GM12864 (cell line): Measurements from ENCODE around the gene PTEN.

ENCODE experiments used
- DNase-seq: peaks from one replicate; pipeline ENCODE4 v3.0.0-alpha.2; 2011; ENCODE audit warnings: low read depth
- H3K4me3 ChIP-seq: 2 replicates; pipeline ENCODE4 v1.5.1; 2011; ENCODE audit warnings: mild to moderate bottlenecking, low read depth, low read length, control low read depth
- CTCF ChIP-seq: IDR thresholded peaks from 2 replicates; pipeline ENCODE4 v1.5.1; 2011; ENCODE audit warnings: low read depth, mild to moderate bottlenecking, moderate library complexity, low read length, control low read depth, inconsistent platforms; ENCODE audit errors: missing control alignments

PTEN gene

GRCh38 chr10:87838650-87839049, 24.8 kb upstream of the PTEN start:
- no peak overlapping the region for H3K4me3 ChIP-seq
- no peak for TF ChIP-seq CTCF
- no peak for DNase-seq

GRCh38 chr10:87841186-87841585, 22.2 kb upstream of the PTEN start:
- no peak overlapping the region for H3K4me3 ChIP-seq
- DNase-seq = no peak
- no peak for TF ChIP-seq CTCF

- no peak for DNase-seq
- no peak overlapping the region for H3K4me3 ChIP-seq
- no peak for TF ChIP-seq CTCF
Observed at GRCh38 chr10:87842220-87842641, 21.2 kb upstream of the PTEN start.

- no peak for DNase-seq
- H3K4me3 ChIP-seq = no peak overlapping the region
- no peak for TF ChIP-seq CTCF
Observed at GRCh38 chr10:87842776-87843497, 20.5 kb upstream of the PTEN start.

GRCh38 chr10:87843714-87844113, 19.7 kb upstream of the PTEN start:
- DNase-seq = no peak
- H3K4me3 ChIP-seq = no peak overlapping the region
- no peak for TF ChIP-seq CTCF

- TF ChIP-seq CTCF = no peak
- H3K4me3 ChIP-seq = no peak overlapping the region
- no peak for DNase-seq
Observed at GRCh38 chr10:87844837-87845623, 18.4 kb upstream of the PTEN start.

GRCh38 chr10:87845624-87845998, 17.8 kb upstream of the PTEN start:
- no peak for TF ChIP-seq CTCF
- DNase-seq = no peak
- H3K4me3 ChIP-seq = no peak overlapping the region
